SK-N-SH (cell line): Measurements from ENCODE around the gene RICTOR. TPM values are rescaled to one million over a fixed set of nuclear protein-coding genes. Genes with fewer than 3 reads are reported as not detected.

Experiments
- CTCF ChIA-PET: fragments of 300-600, 350-600 bp; formaldehyde crosslinking; extraction: SDS; loops from one replicate; lab custom pipeline; 2021; lab: Yijun Ruan, JAX
- POLR2A ChIA-PET: fragments of 350-600 bp; sonication (Branson Sonifier 250); formaldehyde crosslinking; extraction: SDS; loops from one replicate; lab custom pipeline; 2020; ENCODE audit warnings: antibody characterized with exemption, inconsistent platforms; lab: Yijun Ruan, JAX
- DNase-seq: peaks from one replicate; pipeline ENCODE4 v3.0.0; 2012
- H2AFZ ChIP-seq: fragments of 200-600 bp; sonication (generic); 2 replicates; pipeline ENCODE4 v1.8.1; 2016; ENCODE audit warnings: antibody characterized with exemption, mild to moderate bottlenecking, low read depth
- H3F3A ChIP-seq: fragments of 200-600 bp; sonication (generic); replicated peaks from 2 replicates; pipeline ENCODE3; 2016; ENCODE audit warnings: antibody characterized with exemption, mild to moderate bottlenecking; ENCODE audit not compliant: insufficient read depth
- H3K27ac ChIP-seq, 2 experiments: fragments of 200-500 bp in 1 of 2; fragments of 200-600 bp in 1 of 2; sonication (Bioruptor generic) in 1 of 2; sonication (generic), shearing (Covaris generic) in 1 of 2; 2 replicates each; pipeline versions ENCODE4 v1.5.1 to v1.6.1; 2014 to 2016; ENCODE audit warnings: low read depth in 2 of 2, inconsistent platforms in 1 of 2, low read length in 1 of 2, mild to moderate bottlenecking in 1 of 2, mixed read lengths in 1 of 2
- H3K27me3 ChIP-seq: fragments of 200-600 bp; sonication (generic), shearing (Covaris generic); 2 replicates; pipeline ENCODE4 v1.6.1; 2016; ENCODE audit warnings: mixed run types; ENCODE audit not compliant: insufficient read depth
- H3K36me3 ChIP-seq, 2 experiments: fragments of 200-500 bp in 1 of 2; fragments of 200-600 bp in 1 of 2; sonication (Bioruptor generic) in 1 of 2; sonication (generic) in 1 of 2; replicated peaks in 1 of 2; 2 replicates each; pipeline versions ENCODE3 to v1.5.1; 2014 to 2016; ENCODE audit warnings: low read length in 1 of 2, mild to moderate bottlenecking in 1 of 2; ENCODE audit not compliant: insufficient read depth in 2 of 2, control insufficient read depth in 1 of 2
- H3K4me1 ChIP-seq, 2 experiments: fragments of 200-500 bp in 1 of 2; fragments of 200-600 bp in 1 of 2; sonication (Bioruptor generic) in 1 of 2; sonication (generic), shearing (Covaris generic) in 1 of 2; 2 replicates each; pipeline versions ENCODE4 v1.5.1 to v1.6.1; 2014 to 2016; ENCODE audit warnings: low read depth in 1 of 2, low read length in 1 of 2, mixed run types in 1 of 2; ENCODE audit not compliant: insufficient read depth in 2 of 2, control insufficient read depth in 1 of 2
- H3K4me2 ChIP-seq: fragments of 200-600 bp; sonication (generic), shearing (Covaris generic); 2 replicates; pipeline ENCODE4 v1.6.1; 2017; ENCODE audit warnings: mixed run types
- H3K4me3 ChIP-seq, 2 experiments: fragments of 200-500 bp in 1 of 2; fragments of 200-600 bp in 1 of 2; sonication (Bioruptor generic) in 1 of 2; sonication (generic), shearing (Covaris generic) in 1 of 2; 2 replicates each; pipeline versions ENCODE4 v1.5.1 to v1.8.1; 2014 to 2016; ENCODE audit warnings: low read depth in 2 of 2, inconsistent platforms in 1 of 2, low read length in 1 of 2, mild to moderate bottlenecking in 1 of 2, mixed read lengths in 1 of 2, moderate library complexity in 1 of 2
- H3K79me2 ChIP-seq: fragments of 200-600 bp; sonication (generic); 2 replicates; pipeline ENCODE4 v1.8.1; 2017; ENCODE audit warnings: mild to moderate bottlenecking; ENCODE audit not compliant: insufficient read depth
- H3K9ac ChIP-seq: fragments of 200-600 bp; sonication (generic); 2 replicates; pipeline ENCODE4 v1.6.1; 2017; ENCODE audit warnings: mixed run types
- H3K9me2 ChIP-seq: fragments of 200-600 bp; sonication (generic); 2 replicates; pipeline ENCODE4 v1.6.1; 2017; ENCODE audit warnings: mixed run types
- H3K9me3 ChIP-seq: fragments of 200-600 bp; sonication (generic); 2 replicates; pipeline ENCODE4 v1.6.1; 2017; ENCODE audit warnings: mixed run types, mild to moderate bottlenecking, moderate library complexity
- H4K20me1 ChIP-seq: fragments of 200-600 bp; sonication (generic); 2 replicates; pipeline ENCODE4 v1.6.1; 2017; ENCODE audit warnings: mild to moderate bottlenecking, mixed run types; ENCODE audit not compliant: insufficient read depth
- CTCF ChIP-seq: fragments of 200-600 bp; sonication (generic); IDR thresholded peaks from 2 replicates; pipeline ENCODE4 v1.6.1; 2017; ENCODE audit warnings: antibody characterized with exemption, mild to moderate bottlenecking, moderate library complexity
- ELF1 ChIP-seq: IDR thresholded peaks from 2 replicates; pipeline ENCODE4 v1.4.0; 2012
- EZH2phosphoT487 ChIP-seq: fragments of 200-600 bp; sonication (generic); IDR thresholded peaks from 2 replicates; pipeline ENCODE4 v1.6.1; 2017; ENCODE audit warnings: low read depth, mixed run types, mild to moderate bottlenecking, antibody characterized with exemption, moderate library complexity, borderline replicate concordance
- FOSL2 ChIP-seq: IDR thresholded peaks from 2 replicates; pipeline ENCODE4 v1.4.0; 2012; ENCODE audit warnings: low read depth, mild to moderate bottlenecking, moderate library complexity, borderline replicate concordance
- FOXM1 ChIP-seq: IDR thresholded peaks from 2 replicates; pipeline ENCODE4 v1.4.0; 2012; ENCODE audit warnings: low read depth, mild to moderate bottlenecking
- GABPA ChIP-seq: IDR thresholded peaks from 2 replicates; pipeline ENCODE4 v1.4.0; 2012; ENCODE audit warnings: low read depth, mild to moderate bottlenecking
- GATA2 ChIP-seq: sonication (generic); formaldehyde crosslinking; IDR thresholded peaks from 2 replicates; pipeline ENCODE4 v1.5.0; 2020; ENCODE audit warnings: mild to moderate bottlenecking, missing genetic modification reagents
- MAX ChIP-seq: IDR thresholded peaks from 2 replicates; pipeline ENCODE4 v1.4.0; 2012; ENCODE audit warnings: low read depth
- MEF2A ChIP-seq: IDR thresholded peaks from 2 replicates; pipeline ENCODE4 v1.4.0; 2012; ENCODE audit warnings: low read depth, borderline replicate concordance
- POLR2AphosphoS5 ChIP-seq: IDR thresholded peaks from 2 replicates; pipeline ENCODE4 v1.6.1; 2012; ENCODE audit warnings: low read depth, low read length
- RFX5 ChIP-seq: IDR thresholded peaks from 2 replicates; pipeline ENCODE4 v1.6.1; 2012; ENCODE audit warnings: mild to moderate bottlenecking, improper control_type of control experiment, low read length
- SMC3 ChIP-seq: IDR thresholded peaks from 2 replicates; pipeline ENCODE4 v1.6.1; 2012; ENCODE audit warnings: low read depth, low read length, improper control_type of control experiment
- TCF12 ChIP-seq: IDR thresholded peaks from 2 replicates; pipeline ENCODE4 v1.4.0; 2012
- YY1 ChIP-seq: IDR thresholded peaks from 2 replicates; pipeline ENCODE4 v1.4.0; 2012; ENCODE audit warnings: low read depth, mild to moderate bottlenecking
- ZBTB33 ChIP-seq: IDR thresholded peaks from 2 replicates; pipeline ENCODE4 v1.4.0; 2012; ENCODE audit warnings: low read depth, borderline replicate concordance
- WGBS: methylation state at CpG from one replicate; pipeline ENCODE4 v1.1.6; 2017; ENCODE audit warnings: low lambda C conversion rate; 5-methylcytosine and 5-hydroxymethylcytosine counted together
- polyA plus RNA-seq, 3 experiments: library from polyadenylated mRNA; depleted of rRNA; stranded (reverse); fragments of >200 nt; gene quantifications; 2 replicates each; pipeline ENCODE4 v1.2.3, GENCODE V29; 2012

RICTOR gene
- polyA plus RNA-seq, 1 of the 3 experiments (the other 2 are of a cell fraction), result 1.6 TPM

GRCh38 chr5:39006650-39007049 lies 67.5 kb downstream of the RICTOR start:
- no peak for DNase-seq
- H2AFZ ChIP-seq, result no peak overlapping the region
- no peaks in the 10 kb centered on the region for H4K20me1 ChIP-seq
- H3K79me2 ChIP-seq, result no peaks in the 10 kb centered on the region
- H3K4me3 ChIP-seq, result no peak overlapping the region
- H3K4me2 ChIP-seq, result no peak overlapping the region
- H3K36me3 ChIP-seq, result peaks cover 0 to 17% of the 10 kb centered on the region in 2 experiments
- no peaks in the 10 kb centered on the region for H3K27me3 ChIP-seq
- H3K4me1 ChIP-seq, result no peaks in the 10 kb centered on the region
- TF ChIP-seq SMC3, result no peak
- TF ChIP-seq ZBTB33, result no peak
- TF ChIP-seq GATA2 (CRISPR knock-in tag), result no peak
- no peak for TF ChIP-seq CTCF
- TF ChIP-seq FOSL2, result no peak
- no peak for TF ChIP-seq POLR2AphosphoS5
- TF ChIP-seq MAX, result no peak
- no peak for TF ChIP-seq GABPA
- TF ChIP-seq MEF2A, result no peak
- no peak for TF ChIP-seq ELF1
- no peak for TF ChIP-seq EZH2phosphoT487
- no peak for TF ChIP-seq FOXM1
- no peak for TF ChIP-seq RFX5
- no peak for TF ChIP-seq TCF12
- no peak for TF ChIP-seq YY1
- TF ChIP-seq, all 33 proteins: peak for 0
- POLR2A ChIA-PET, result no interaction called here
- H3K9me3 ChIP-seq, result no peaks in the 10 kb centered on the region
- H3K9me2 ChIP-seq, result no peaks in the 10 kb centered on the region
- no peak overlapping the region for H3K9ac ChIP-seq
- CTCF ChIA-PET, result interaction anchor here (1.2 to 1.5 kb wide), 2 partner anchors 9 to 74 kb away, joined by 3 to 5 read pairs; no protein-coding TSS in a partner anchor
- peaks cover 3% of the 10 kb centered on the region for H3F3A ChIP-seq
- no peak overlapping the region for H3K27ac ChIP-seq
- 96% methylated on average over 2 of the region's 2 CpGs for WGBS
